ENCODE data around the gene ZNF134.

Gene ZNF134

DNA sequence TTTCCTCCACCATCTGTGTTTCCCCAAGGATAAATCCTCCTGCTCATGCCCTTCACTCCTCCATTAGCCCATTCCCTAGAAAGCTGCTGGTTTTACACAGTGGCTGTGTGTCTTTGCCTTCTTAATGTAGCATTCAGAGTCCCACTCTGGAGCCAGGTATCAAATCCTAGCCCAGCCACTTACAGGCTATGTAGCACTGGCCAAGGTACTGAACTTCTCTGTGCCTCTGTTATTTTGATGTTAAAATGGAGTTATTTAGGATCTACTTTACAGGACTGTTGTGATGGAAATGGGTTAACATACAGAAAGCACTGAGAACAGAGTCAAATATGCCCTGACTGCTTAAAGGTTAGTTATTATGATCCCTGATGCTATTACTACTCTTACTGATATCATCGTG lies 53.2 kb downstream of the ZNF134 start:
- Histone ChIP-seq H3K36me3 (ENCODE audit: control insufficient read depth, insufficient read depth, low read length) (no peaks in the 10 kb centered on the region), H3K27me3 (ENCODE audit: control insufficient read depth, insufficient read depth, low read length) (no peaks in the 10 kb centered on the region), H3K9me3 (ENCODE audit: control insufficient read depth, insufficient read depth, low read length) (no peaks in the 10 kb centered on the region; the same call in 1 of the 2 replicates), H3K27ac (ENCODE audit: low read length) (no peak overlapping the region), H3K4me3 (ENCODE audit: low read length) (no peak overlapping the region), H3K4me1 (ENCODE audit: control insufficient read depth, insufficient read depth, low read length) (peaks cover 1% of the 10 kb centered on the region; the same call in 1 of the 2 replicates)
- no peak for DNase-seq (ENCODE audit: low read depth, low spot score)
- no CpG with 5 or more reads among the region's 1 CpG for WGBS (ENCODE audit: insufficient coverage, insufficient read length)

DNA sequence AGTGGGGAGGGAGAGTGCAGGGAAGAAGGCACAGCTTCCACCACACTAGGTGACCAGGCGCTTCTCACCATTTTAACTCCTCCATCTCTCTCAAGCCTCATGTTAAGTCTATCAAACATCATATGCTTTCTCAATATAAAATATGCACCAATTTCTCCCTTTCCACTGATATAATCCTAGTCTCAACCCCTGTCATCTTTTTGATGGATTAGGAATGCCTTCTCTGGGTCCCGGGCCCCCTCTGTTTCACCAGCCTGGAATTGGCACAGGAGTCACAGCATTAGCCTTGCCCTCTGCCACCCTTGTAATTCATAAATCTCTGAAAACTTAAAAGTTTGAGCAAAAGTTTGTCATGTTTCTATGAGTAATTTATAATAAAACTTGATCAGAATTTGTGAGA lies 54.6 kb downstream of the ZNF134 start, which contains the start of gene ZSCAN4:
ZSCAN4 (plus strand) TSS at position 301 of the 400 bp plus-strand sequence. CDS start 7,211 bp downstream, outside the sequence.
- H3K27me3 ChIP-seq (ENCODE audit: control insufficient read depth, insufficient read depth, low read length) = no peaks in the 10 kb centered on the region
- WGBS (ENCODE audit: insufficient coverage, insufficient read length) = no CpG with 5 or more reads among the region's 2 CpGs

DNA sequence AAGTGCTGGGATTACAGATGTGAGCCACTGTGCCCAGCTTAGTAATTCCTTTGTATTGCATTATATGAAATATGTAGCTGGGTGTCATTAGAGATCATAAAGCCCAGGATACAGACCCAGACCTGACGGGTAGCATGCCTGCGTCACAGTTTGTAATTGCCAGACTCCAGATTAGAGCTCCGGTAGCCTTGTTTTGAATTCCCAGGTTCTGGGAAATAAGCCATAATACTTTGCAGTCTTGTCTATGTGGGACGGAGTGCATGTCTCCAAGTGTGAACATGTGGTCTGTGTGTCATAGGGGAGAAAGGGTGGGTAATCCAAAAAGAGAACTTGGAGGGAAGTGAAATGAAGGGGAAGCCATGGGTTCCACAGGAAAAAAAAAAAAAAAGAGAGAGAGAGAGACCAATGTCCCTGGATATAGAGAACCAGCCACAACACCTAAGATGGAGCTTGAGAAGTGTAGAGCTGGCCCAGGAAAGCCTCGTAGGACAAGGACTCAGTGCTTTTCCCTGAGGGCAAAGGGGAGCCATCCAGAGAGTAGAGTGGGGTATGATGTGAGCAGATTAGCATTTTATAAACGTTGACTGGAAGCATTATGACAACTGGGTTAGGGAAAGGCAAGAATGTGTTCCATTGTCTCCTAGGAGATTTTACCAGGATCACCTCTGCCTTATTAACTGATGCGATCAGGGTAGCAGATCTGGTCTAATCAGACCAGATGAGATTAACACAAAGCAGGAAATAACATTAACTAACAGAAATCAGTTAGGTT lies 57.3 kb downstream of the ZNF134 start:
- H3K27ac ChIP-seq (ENCODE audit: low read length) = no peak overlapping the region
- H3K9me3 ChIP-seq (ENCODE audit: control insufficient read depth, insufficient read depth, low read length) = no peaks in the 10 kb centered on the region; the same call in 1 of the 2 replicates
- H3K4me3 ChIP-seq (ENCODE audit: low read length) = no peak overlapping the region
- no CpG with 5 or more reads among the region's 7 CpGs for WGBS (ENCODE audit: insufficient coverage, insufficient read length)
- DNase-seq (ENCODE audit: low read depth, low spot score) = no peak
- H3K36me3 ChIP-seq (ENCODE audit: control insufficient read depth, insufficient read depth, low read length) = no peaks in the 10 kb centered on the region
- H3K4me1 ChIP-seq (ENCODE audit: control insufficient read depth, insufficient read depth, low read length) = peaks cover 1% of the 10 kb centered on the region; the same call in 1 of the 2 replicates
- H3K27me3 ChIP-seq (ENCODE audit: control insufficient read depth, insufficient read depth, low read length) = no peaks in the 10 kb centered on the region

More for the DNA sequence above, 54.6 kb downstream of the ZNF134 start, which contains the start of gene ZSCAN4:
- H3K27ac ChIP-seq (ENCODE audit: low read length) = no peak within 1 kb of the TSS
- no peaks in the 10 kb centered on the region for H3K36me3 ChIP-seq (ENCODE audit: control insufficient read depth, insufficient read depth, low read length)
- H3K4me1 ChIP-seq (ENCODE audit: control insufficient read depth, insufficient read depth, low read length) = peaks cover 1% of the 10 kb centered on the region; the same call in 1 of the 2 replicates
- H3K9me3 ChIP-seq (ENCODE audit: control insufficient read depth, insufficient read depth, low read length) = no peaks in the 10 kb centered on the region; the same call in 1 of the 2 replicates
- no peak within 1 kb of the TSS for H3K4me3 ChIP-seq (ENCODE audit: low read length)
- no peak for DNase-seq (ENCODE audit: low read depth, low spot score)

DNA sequence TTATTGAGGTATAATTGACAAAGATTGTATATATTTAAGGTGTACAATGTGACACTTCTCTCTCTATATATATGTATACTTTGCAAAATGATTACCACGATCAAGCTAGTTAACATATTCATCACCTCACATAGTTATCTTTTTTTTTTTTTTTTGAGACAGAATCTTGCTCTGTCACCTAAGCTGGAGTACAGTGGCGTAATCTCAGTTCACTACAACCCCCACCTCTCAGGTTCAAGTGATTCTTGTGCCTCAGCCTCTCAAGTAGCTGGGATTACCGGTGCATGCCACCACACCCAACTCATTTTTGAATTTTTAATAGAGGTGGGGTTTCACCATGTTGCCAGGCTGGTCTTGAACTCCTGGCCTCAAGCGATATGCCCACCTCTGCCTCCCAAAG lies 58.4 kb downstream of the ZNF134 start:
- Histone ChIP-seq H3K36me3 (ENCODE audit: control insufficient read depth, insufficient read depth, low read length) (no peaks in the 10 kb centered on the region), H3K27me3 (ENCODE audit: control insufficient read depth, insufficient read depth, low read length) (no peaks in the 10 kb centered on the region), H3K27ac (ENCODE audit: low read length) (no peak overlapping the region), H3K4me3 (ENCODE audit: low read length) (no peak overlapping the region), H3K4me1 (ENCODE audit: control insufficient read depth, insufficient read depth, low read length) (no peaks in the 10 kb centered on the region; the same call in 1 of the 2 replicates), H3K9me3 (ENCODE audit: control insufficient read depth, insufficient read depth, low read length) (no peaks in the 10 kb centered on the region; the same call in 1 of the 2 replicates)
- DNase-seq (ENCODE audit: low read depth, low spot score) = no peak
- no CpG with 5 or more reads among the region's 4 CpGs for WGBS (ENCODE audit: insufficient coverage, insufficient read length)
